HG02938 (cell line): ENCODE measurements around the gene SPATA31D4.
"Not testable (repeated sequence)": the region's sequence is repeated elsewhere in the genome, so short reads cannot be mapped to it uniquely, and the experiment has no call there.

Experiments
- ATAC-seq: cut with Tn5 transposase; IDR thresholded peaks from one replicate; pipeline ENCODE4 v1.9.1; 2021; ENCODE audit warnings: mild to moderate bottlenecking, moderate library complexity; ENCODE audit not compliant: unreplicated experiment

SPATA31D4 gene

GRCh38 chr9:81928305-81928704, at the start of gene SPATA31D4:
Gene SPATA31D4 (plus strand): TSS chr9:81928428. CDS start chr9:81928514, 86 bp downstream.
- ATAC-seq: not testable (repeated sequence)

GRCh38 chr9:81878530-81878929, 49.7 kb upstream of the SPATA31D4 start:
- no peak for ATAC-seq

GRCh38 chr9:81879501-81879916, 48.7 kb upstream of the SPATA31D4 start:
- no peak for ATAC-seq

- ATAC-seq: no peak
Measured at GRCh38 chr9:81885602-81886001, 42.6 kb upstream of the SPATA31D4 start.

GRCh38 chr9:81886665-81887064, 41.6 kb upstream of the SPATA31D4 start:
- no peak for ATAC-seq

GRCh38 chr9:81890104-81890503, 38.1 kb upstream of the SPATA31D4 start:
- ATAC-seq: no peak

GRCh38 chr9:81892440-81892839, 35.8 kb upstream of the SPATA31D4 start:
- ATAC-seq: no peak

- no peak for ATAC-seq
Measured at GRCh38 chr9:81893929-81894328, 34.3 kb upstream of the SPATA31D4 start.

- no peak for ATAC-seq
Measured at GRCh38 chr9:81894891-81895290, 33.3 kb upstream of the SPATA31D4 start.

GRCh38 chr9:81896070-81896469, 32.2 kb upstream of the SPATA31D4 start:
- no peak for ATAC-seq

- no peak for ATAC-seq
Measured at GRCh38 chr9:81898851-81899250, 29.4 kb upstream of the SPATA31D4 start.

GRCh38 chr9:81902196-81902595, 26.0 kb upstream of the SPATA31D4 start:
- ATAC-seq: no peak

GRCh38 chr9:81902626-81903025, 25.6 kb upstream of the SPATA31D4 start:
- ATAC-seq: no peak

- ATAC-seq: no peak
Measured at GRCh38 chr9:81906671-81907070, 21.6 kb upstream of the SPATA31D4 start.

- ATAC-seq: no peak
Measured at GRCh38 chr9:81912135-81912534, 16.1 kb upstream of the SPATA31D4 start.

- ATAC-seq: no peak
Measured at GRCh38 chr9:81915801-81916505, 12.3 kb upstream of the SPATA31D4 start.

- ATAC-seq: not testable (repeated sequence)
Measured at GRCh38 chr9:81918507-81918906, 9.7 kb upstream of the SPATA31D4 start.

GRCh38 chr9:81930147-81930546, 1.9 kb downstream of the SPATA31D4 start:
- not testable (repeated sequence) for ATAC-seq

- not testable (repeated sequence) for ATAC-seq
Measured at GRCh38 chr9:81933547-81933946, 5.3 kb downstream of the SPATA31D4 start.

GRCh38 chr9:81943393-81943792, 15.2 kb downstream of the SPATA31D4 start, which contains the start of gene SPATA31D3:
Gene SPATA31D3 (plus strand): TSS chr9:81943500. CDS start chr9:81943586, 86 bp downstream.
- ATAC-seq: not testable (repeated sequence)

- not testable (repeated sequence) for ATAC-seq
Measured at GRCh38 chr9:81948650-81949049, 20.4 kb downstream of the SPATA31D4 start.

- no peak for ATAC-seq
Measured at GRCh38 chr9:81953096-81953495, 24.9 kb downstream of the SPATA31D4 start.

GRCh38 chr9:81955625-81956024, 27.4 kb downstream of the SPATA31D4 start:
- no peak for ATAC-seq
